Measurements from ENCODE around the gene HMX2. TPM values are rescaled to one million over a fixed set of nuclear protein-coding genes. Genes with fewer than 3 reads are reported as not detected.
"Not testable (repeated sequence)": the region's sequence is repeated elsewhere in the genome, so short reads cannot be mapped to it uniquely, and the experiment has no call there.

Gene HMX2
- total RNA-seq, 1 experiment from 2014 or later, result 2.7 TPM

- in situ Hi-C loops (cut with HindIII; ENCODE audit: low pct_unique_long_range_greater_than_20kb, low sequenced_read_pairs) (no loop called here), intact Hi-C loops (cut with micrococcal nuclease; ENCODE audit: unreplicated experiment) (no loop called here)
- TF ChIP-seq POLR2AphosphoS5 (IDR thresholded peaks at IDR 0.05; ENCODE audit: low read depth, low read length), result no peak
- no peak for TF ChIP-seq REST (IDR thresholded peaks at IDR 0.05; ENCODE audit: insufficient read depth in 1 of 2, low read depth in 2 of 2, low read length in 1 of 2)
- TF ChIP-seq SIN3A (IDR thresholded peaks at IDR 0.05; ENCODE audit: borderline replicate concordance, insufficient read depth, low read depth, low read length), result no peak
- no peak for TF ChIP-seq TCF7L2 (IDR thresholded peaks at IDR 0.05; ENCODE audit: low read depth, low read length)
- no peak for TF ChIP-seq CTCF (IDR thresholded peaks at IDR 0.05)
- ATAC-seq (peak; percentile 71), DNase-seq (ENCODE audit: low read depth, low spot score) (no peak)
- H3K4me1 ChIP-seq (ENCODE audit: control insufficient read depth, insufficient read depth, low read length), result no peaks in the 10 kb centered on the region
- H3K4me3 ChIP-seq (ENCODE audit: low read depth in 2 of 2, low read length in 2 of 2), result no peak overlapping the region
- POLR2A ChIA-PET, result no interaction called here
- CTCF ChIA-PET, result interaction anchor here (0.6 kb wide), 1 partner anchor 16 kb away, joined by 3 read pairs; no protein-coding TSS in a partner anchor
- H3K27ac ChIP-seq (ENCODE audit: low read length), result no peak overlapping the region
- no peaks in the 10 kb centered on the region for H3K27me3 ChIP-seq (ENCODE audit: control insufficient read depth, insufficient read depth, low read length)
- H3K36me3 ChIP-seq (ENCODE audit: control insufficient read depth, insufficient read depth, low read length), result no peaks in the 10 kb centered on the region; the same call in 1 of the 2 replicates
- H3K9me3 ChIP-seq (ENCODE audit: control insufficient read depth, insufficient read depth, low read depth, low read length), result no peaks in the 10 kb centered on the region
- no TSS peak for BruUV-seq (replicated peaks)
Measured at GRCh38 chr10:123175389-123176387, 27.8 kb downstream of the HMX2 start.

GRCh38 chr10:123178390-123178789, 30.5 kb downstream of the HMX2 start:
- in situ Hi-C loops (cut with HindIII; ENCODE audit: low pct_unique_long_range_greater_than_20kb, low sequenced_read_pairs); H3K9me3 ChIP-seq (ENCODE audit: control insufficient read depth, insufficient read depth, low read depth, low read length); BruUV-seq (replicated peaks); ATAC-seq; H3K27ac ChIP-seq (ENCODE audit: low read length); CTCF ChIA-PET; H3K4me3 ChIP-seq (ENCODE audit: low read depth in 2 of 2, low read length in 2 of 2); H3K4me1 ChIP-seq (ENCODE audit: control insufficient read depth, insufficient read depth, low read length); H3K36me3 ChIP-seq (ENCODE audit: control insufficient read depth, insufficient read depth, low read length); DNase-seq (ENCODE audit: low read depth, low spot score); intact Hi-C loops (cut with micrococcal nuclease; ENCODE audit: unreplicated experiment); POLR2A ChIA-PET; H3K27me3 ChIP-seq (ENCODE audit: control insufficient read depth, insufficient read depth, low read length): not testable (repeated sequence)

All from Panc1 (cell line).